K562 (cell line): ENCODE measurements around the gene SCFD2. TPM values are rescaled to one million over a fixed set of nuclear protein-coding genes. Genes with fewer than 3 reads are reported as not detected.

Experiments used
- ATAC-seq: fragments of 200-7000 bp; cut with Tn5 transposase; 3 replicates; pipeline ENCODE4 v1.9.1; 2020; ENCODE audit warnings: moderate library complexity
- BruUV-seq: library from RNA; stranded (reverse); fragments of 400-500 nt; replicated peaks from 2 replicates; lab custom pipeline; 2021; lab: Mats Ljungman, UMichigan
- CTCF ChIA-PET: fragments of 300-600 bp; formaldehyde crosslinking; extraction: SDS; loops from one replicate; lab custom pipeline; 2021; ENCODE audit warnings: low intra/inter-chr PET ratio; lab: Yijun Ruan, JAX
- POLR2A ChIA-PET: fragments of 300-600, 350-650 bp; sonication (Branson Sonifier 250); formaldehyde crosslinking; extraction: SDS; loops from one replicate; lab custom pipeline; 2021; ENCODE audit warnings: antibody characterized with exemption, inconsistent platforms; lab: Yijun Ruan, JAX
- DNase-seq, 4 experiments: peaks; one replicate each; pipeline versions ENCODE4 v3.0.0 to v3.0.0-alpha.2; 2011 to 2018; ENCODE audit warnings: low spot score in 3 of 4, mixed read lengths in 3 of 4; ENCODE audit errors: extremely low read depth in 1 of 4
- FAIRE-seq: peaks from 2 replicates; lab custom pipeline; 2011; peaks lifted over from hg19 to GRCh38; lab: Jason Lieb, UNC
- H2AFZ ChIP-seq: 2 replicates; pipeline ENCODE4 v1.6.0; 2011; ENCODE audit warnings: low read depth, low read length, control low read depth, inconsistent platforms
- H3K27ac ChIP-seq: fragments of 200-600 bp; 3 replicates; pipeline ENCODE4 v1.8.0; 2011; ENCODE audit warnings: low read depth, mild to moderate bottlenecking, control low read depth, inconsistent platforms, low read length, moderate library complexity, mixed read lengths; ENCODE audit errors: extremely low read depth
- H3K27me3 ChIP-seq, 2 experiments: fragments of 300-600 bp in 1 of 2; 2 replicates in 1 of 2; 3 replicates in 1 of 2; pipeline versions ENCODE4 v1.6.0 to v1.8.0; 2011; ENCODE audit warnings: inconsistent platforms in 2 of 2, low read length in 2 of 2, mild to moderate bottlenecking in 1 of 2, mixed read lengths in 1 of 2, moderate library complexity in 1 of 2; ENCODE audit not compliant: control insufficient read depth in 2 of 2, insufficient read depth in 2 of 2
- H3K36me3 ChIP-seq: fragments of 300-600 bp; 3 replicates; pipeline ENCODE4 v1.8.0; 2011; ENCODE audit warnings: mild to moderate bottlenecking, low read length, inconsistent platforms; ENCODE audit not compliant: control insufficient read depth, insufficient read depth
- H3K4me1 ChIP-seq, 2 experiments: fragments of 200-600 bp in 1 of 2; replicated peaks in 1 of 2; 2 replicates in 1 of 2; 3 replicates in 1 of 2; pipeline versions ENCODE4 v1.5.1 to v1.8.0; 2011; ENCODE audit warnings: inconsistent platforms in 2 of 2, low read length in 2 of 2, mild to moderate bottlenecking in 1 of 2, mixed read lengths in 1 of 2, moderate library complexity in 1 of 2; ENCODE audit not compliant: control insufficient read depth in 2 of 2, insufficient read depth in 2 of 2
- H3K4me2 ChIP-seq: 2 replicates; pipeline ENCODE4 v1.6.1; 2011; ENCODE audit warnings: low read length, control low read depth, inconsistent platforms, mixed read lengths; ENCODE audit not compliant: insufficient read depth
- H3K4me3 ChIP-seq: fragments of 200-600 bp; sonication (generic), shearing (Covaris generic); 2 replicates; pipeline ENCODE4 v1.5.1; 2016; ENCODE audit warnings: control low read depth, inconsistent platforms
- H3K79me2 ChIP-seq: fragments of 200-600 bp; 3 replicates; pipeline ENCODE4 v1.8.0; 2011; ENCODE audit warnings: low read length, inconsistent platforms; ENCODE audit not compliant: control insufficient read depth, insufficient read depth
- H3K9ac ChIP-seq, 2 experiments: 2 replicates each; pipeline versions ENCODE4 v1.6.0 to v1.6.1; 2011; ENCODE audit warnings: low read depth in 2 of 2, low read length in 2 of 2, control low read depth in 1 of 2, inconsistent platforms in 1 of 2, mild to moderate bottlenecking in 1 of 2, mixed read lengths in 1 of 2; ENCODE audit not compliant: insufficient read depth in 1 of 2
- H3K9me1 ChIP-seq: one replicate; pipeline ENCODE4 v1.6.0; 2011; ENCODE audit warnings: inconsistent platforms, mild to moderate bottlenecking, low read length, moderate library complexity; ENCODE audit not compliant: control insufficient read depth, insufficient read depth
- H3K9me3 ChIP-seq: replicated peaks from 2 replicates; pipeline ENCODE4 v1.5.1; 2011; ENCODE audit warnings: low read depth, low read length, inconsistent platforms; ENCODE audit not compliant: control insufficient read depth, insufficient read depth
- H4K20me1 ChIP-seq: replicated peaks from 2 replicates; pipeline ENCODE4 v1.6.1; 2011; ENCODE audit warnings: low read length, inconsistent platforms, mixed read lengths; ENCODE audit not compliant: control insufficient read depth, insufficient read depth
- BMI1 ChIP-seq: fragments of 150-350 bp; IDR thresholded peaks from 2 replicates; pipeline ENCODE4 v1.6.1; 2014; ENCODE audit warnings: low read length
- BRF2 ChIP-seq: IDR thresholded peaks from 3 replicates; pipeline ENCODE4 v1.6.1; 2011; ENCODE audit warnings: borderline replicate concordance, mild to moderate bottlenecking; ENCODE audit not compliant: insufficient read length, insufficient read depth
- CBX8 ChIP-seq: fragments of 200-600 bp; sonication (generic); IDR thresholded peaks from 2 replicates; pipeline ENCODE4 v1.6.1; 2012; ENCODE audit warnings: borderline replicate concordance, mixed run types, low read depth, mild to moderate bottlenecking, moderate library complexity, mixed read lengths, low read length, control low read depth, inconsistent platforms; ENCODE audit not compliant: poor library complexity, severe bottlenecking; ENCODE audit errors: extremely low read depth
- CREB1 ChIP-seq, 2 experiments: sonication (generic) in 1 of 2; formaldehyde crosslinking in 1 of 2; IDR thresholded peaks; 2 replicates each; pipeline versions ENCODE4 v1.6.1 to v1.8.0; 2012 to 2022; ENCODE audit warnings: inconsistent platforms in 1 of 2, mild to moderate bottlenecking in 1 of 2, missing genetic modification reagents in 1 of 2, moderate library complexity in 1 of 2
- HINFP ChIP-seq: fragments of 450-650 bp; conservative IDR thresholded peaks from 2 replicates; pipeline ENCODE4 v1.6.1; 2016; ENCODE audit warnings: missing genetic modification characterization, low read depth, mild to moderate bottlenecking, control low read depth, missing compliant biosample characterization
- HNRNPK ChIP-seq: fragments of 200-400 bp; formaldehyde crosslinking; IDR thresholded peaks from one replicate; pipeline ENCODE4 v1.6.1; 2018; ENCODE audit warnings: mild to moderate bottlenecking, low read depth, low read length; ENCODE audit not compliant: poor library complexity, severe bottlenecking
- HNRNPL ChIP-seq: fragments of 200-400 bp; formaldehyde crosslinking; IDR thresholded peaks from 2 replicates; pipeline ENCODE4 v1.6.1; 2017; ENCODE audit warnings: low read depth, mild to moderate bottlenecking, low read length
- HOXB6 ChIP-seq: fragments of 250-450 bp; sonication (Bioruptor Pico); IDR thresholded peaks from 2 replicates; pipeline ENCODE4 v1.5.1; 2022; ENCODE audit warnings: mild to moderate bottlenecking, borderline replicate concordance
- NUFIP1 ChIP-seq: fragments of 450-650 bp; IDR thresholded peaks from 2 replicates; pipeline ENCODE4 v1.6.1; 2018; ENCODE audit not compliant: partially characterized antibody
- POLR2G ChIP-seq: fragments of 200-400 bp; formaldehyde crosslinking; IDR thresholded peaks from 2 replicates; pipeline ENCODE4 v1.6.1; 2017; ENCODE audit warnings: low read depth, mild to moderate bottlenecking, antibody characterized with exemption, low read length, moderate library complexity
- PURB ChIP-seq: sonication (generic); formaldehyde crosslinking; IDR thresholded peaks from 2 replicates; pipeline ENCODE4 v1.9.0; 2021; ENCODE audit warnings: low read depth, mild to moderate bottlenecking, missing genetic modification reagents
- in situ Hi-C: fragments of 300-500 bp; cut with MboI; formaldehyde crosslinking; loops from 4 replicates; pipeline ENCODE4 v1.15.0; 2018; ENCODE audit warnings: inconsistent platforms, mixed read lengths
- intact Hi-C: fragments of 100-400 bp; cut with micrococcal nuclease; formaldehyde crosslinking; loops from 2 replicates; pipeline ENCODE4 v1.14.2; 2022
- polyA plus RNA-seq, 8 experiments: library from polyadenylated mRNA; depleted of rRNA in 4 of 8; stranded (reverse) in 5 of 8; unstranded in 3 of 8; fragments of >200 nt; fragmentation: Nextera tagmentation in 2 of 8; fragmentation: Illumina TruSeq in 1 of 8; extraction: Ambion mirVana in 2 of 8; extraction: Trizol in 1 of 8; gene quantifications; 2 replicates each; pipeline versions ENCODE4 v1.2.1 to v1.2.3, GENCODE V29; 2011 to 2014; ENCODE audit warnings: inconsistent platforms in 1 of 8, missing spikeins in 1 of 8
- total RNA-seq, 7 experiments: library from RNA; depleted of rRNA in 6 of 7; stranded (reverse); fragments of >200 nt in 6 of 7; fragmentation: Illumina TruSeq in 2 of 7; extraction: Trizol in 2 of 7; gene quantifications; 2 replicates each; pipeline versions ENCODE4 v1.2.1 to v1.2.3, GENCODE V29; 2011 to 2021; ENCODE audit warnings: low replicate concordance in 1 of 7

SCFD2 gene
- total and polyA plus RNA-seq, 9 of the 15 experiments (the other 6 are each of a cell fraction or from before 2014, with no cell fraction given) = 5.7 to 30.3 (median 22.8) TPM

- TF ChIP-seq HOXB6 (no peak), HINFP (tag) (no peak), PURB (CRISPR knock-in tag) (no peak), POLR2G (no peak), NUFIP1 (no peak), BMI1 (no peak), CBX8 (no peak)
Observed at GRCh38 chr4:52968241-52968640, 397.6 kb downstream of the SCFD2 start (continued).

- POLR2A ChIA-PET = no interaction called here
- no peak for FAIRE-seq
- Histone ChIP-seq H2AFZ (no peak overlapping the region), H3K79me2 (no peaks in the 10 kb centered on the region), H3K27me3 (no peaks in the 10 kb centered on the region), H3K4me2 (no peak overlapping the region), H3K36me3 (no peaks in the 10 kb centered on the region), H3K27ac (no peak overlapping the region), H3K9me1 (no peaks in the 10 kb centered on the region), H3K9me3 (no peaks in the 10 kb centered on the region), H3K4me3 (no peak overlapping the region)
- no TSS peak for BruUV-seq
- intact Hi-C loops = no loop called here
- in situ Hi-C loops = no loop called here
- CTCF ChIA-PET = no interaction called here
- TF ChIP-seq BRF2 (no peak), HNRNPK (no peak), HNRNPL (no peak), CREB1 (IDR thresholded peaks at IDR 0.05) (no peak), CREB1 (CRISPR knock-in tag; IDR thresholded peaks at IDR 0.05) (no peak)
- TF ChIP-seq, all 486 proteins: peak for 0
- ATAC-seq = no peak
- no peaks in the 10 kb centered on the region for H3K4me1 ChIP-seq
- H4K20me1 ChIP-seq = no peaks in the 10 kb centered on the region
- no peak overlapping the region for H3K9ac ChIP-seq
- no peak for DNase-seq
Observed at GRCh38 chr4:52966781-52967180, 399.1 kb downstream of the SCFD2 start.
